ENCODE data around the gene EGFL6.
"Not testable (repeated sequence)": the region's sequence is repeated elsewhere in the genome, so short reads cannot be mapped to it uniquely, and the experiment has no call there.

The EGFL6 gene

DNA sequence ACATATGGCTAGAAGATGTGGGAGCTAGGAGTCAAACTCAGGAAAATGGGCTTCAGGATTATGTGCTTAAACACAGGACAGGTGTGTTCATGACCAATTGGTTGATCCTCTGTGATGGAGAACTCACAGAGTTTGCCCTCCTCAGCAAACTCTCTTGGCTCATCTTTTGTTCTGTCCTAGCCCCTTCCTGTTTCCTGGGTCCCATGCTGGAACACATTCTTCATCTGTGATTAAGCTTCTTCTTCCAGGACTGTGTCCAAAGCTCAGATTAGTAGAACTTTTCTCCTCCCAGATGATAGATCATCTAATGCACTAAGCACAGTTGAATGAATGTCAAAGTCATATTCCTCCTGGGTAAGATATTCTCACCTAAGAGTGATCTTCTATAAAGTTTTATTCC is 44.8 kb downstream of the EGFL6 start:
- Mint-ChIP-seq H3K9me3 (peaks cover 11% of the 10 kb centered on the region), H3K4me3 (no peak overlapping the region), H3K27me3 (ENCODE audit: low read depth, poor library complexity) (peaks cover 3% of the 10 kb centered on the region), H3K27ac (no peak overlapping the region), H3K36me3 (ENCODE audit: low read depth) (no peaks in the 10 kb centered on the region), H3K4me1 (no peaks in the 10 kb centered on the region)
- TF ChIP-seq, protein P1, sequence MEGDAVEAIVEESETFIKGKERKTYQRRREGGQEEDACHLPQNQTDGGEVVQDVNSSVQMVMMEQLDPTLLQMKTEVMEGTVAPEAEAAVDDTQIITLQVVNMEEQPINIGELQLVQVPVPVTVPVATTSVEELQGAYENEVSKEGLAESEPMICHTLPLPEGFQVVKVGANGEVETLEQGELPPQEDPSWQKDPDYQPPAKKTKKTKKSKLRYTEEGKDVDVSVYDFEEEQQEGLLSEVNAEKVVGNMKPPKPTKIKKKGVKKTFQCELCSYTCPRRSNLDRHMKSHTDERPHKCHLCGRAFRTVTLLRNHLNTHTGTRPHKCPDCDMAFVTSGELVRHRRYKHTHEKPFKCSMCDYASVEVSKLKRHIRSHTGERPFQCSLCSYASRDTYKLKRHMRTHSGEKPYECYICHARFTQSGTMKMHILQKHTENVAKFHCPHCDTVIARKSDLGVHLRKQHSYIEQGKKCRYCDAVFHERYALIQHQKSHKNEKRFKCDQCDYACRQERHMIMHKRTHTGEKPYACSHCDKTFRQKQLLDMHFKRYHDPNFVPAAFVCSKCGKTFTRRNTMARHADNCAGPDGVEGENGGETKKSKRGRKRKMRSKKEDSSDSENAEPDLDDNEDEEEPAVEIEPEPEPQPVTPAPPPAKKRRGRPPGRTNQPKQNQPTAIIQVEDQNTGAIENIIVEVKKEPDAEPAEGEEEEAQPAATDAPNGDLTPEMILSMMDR (IDR thresholded peaks at IDR 0.05), result no peak
- no peak for DNase-seq

GRCh38 chrX:13620207-13620606 is 50.8 kb downstream of the EGFL6 start:
- Mint-ChIP-seq H3K4me1 (no peaks in the 10 kb centered on the region), H3K9me3 (peaks cover 35% of the 10 kb centered on the region), H3K27ac (no peak overlapping the region), H3K36me3 (ENCODE audit: low read depth) (no peaks in the 10 kb centered on the region), H3K4me3 (no peak overlapping the region), H3K27me3 (ENCODE audit: low read depth, poor library complexity) (peaks cover 16% of the 10 kb centered on the region)
- DNase-seq, result no peak
- TF ChIP-seq, protein P1 (IDR thresholded peaks at IDR 0.05), result no peak

GRCh38 chrX:13622401-13622964 is 53.1 kb downstream of the EGFL6 start:
- H3K27ac Mint-ChIP-seq, result no peak overlapping the region
- H3K4me1 Mint-ChIP-seq, result no peaks in the 10 kb centered on the region
- H3K27me3 Mint-ChIP-seq (ENCODE audit: low read depth, poor library complexity), result peaks cover 16% of the 10 kb centered on the region
- H3K9me3 Mint-ChIP-seq, result peaks cover 40% of the 10 kb centered on the region
- H3K4me3 Mint-ChIP-seq, result no peak overlapping the region
- DNase-seq, result no peak
- TF ChIP-seq, protein P1 (IDR thresholded peaks at IDR 0.05), result no peak
- no peaks in the 10 kb centered on the region for H3K36me3 Mint-ChIP-seq (ENCODE audit: low read depth)

- TF ChIP-seq, protein P1 (IDR thresholded peaks at IDR 0.05), result no peak
Observed at GRCh38 chrX:13627306-13627705, 57.9 kb downstream of the EGFL6 start.

DNA sequence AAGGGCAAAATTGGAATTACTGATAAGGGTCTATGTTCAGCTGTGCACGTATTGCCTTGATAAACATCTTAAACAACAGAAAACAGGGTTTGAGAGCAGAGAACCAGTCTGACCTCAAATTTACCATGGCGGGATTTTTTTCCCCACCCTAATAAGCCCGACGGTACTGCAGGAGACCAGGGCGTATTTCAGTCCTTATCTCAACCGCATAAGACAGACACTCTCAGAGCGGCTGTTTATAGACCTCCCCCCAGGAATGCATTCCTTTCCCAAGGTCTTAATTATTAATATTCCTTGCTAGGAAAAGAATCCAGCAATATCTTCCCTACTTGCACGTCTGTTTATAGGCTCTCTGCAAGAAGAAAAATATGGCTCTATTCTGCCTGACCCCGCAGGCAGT is 67.8 kb downstream of the EGFL6 start:
- peaks cover 54% of the 10 kb centered on the region for H3K9me3 Mint-ChIP-seq
- not testable (repeated sequence) for H3K4me1 Mint-ChIP-seq, H3K27ac Mint-ChIP-seq

More at GRCh38 chrX:13627306-13627705, 57.9 kb downstream of the EGFL6 start:
- Mint-ChIP-seq H3K27ac (no peak overlapping the region), H3K36me3 (ENCODE audit: low read depth) (no peaks in the 10 kb centered on the region), H3K4me1 (no peaks in the 10 kb centered on the region), H3K4me3 (no peak overlapping the region), H3K9me3 (peaks cover 58% of the 10 kb centered on the region), H3K27me3 (ENCODE audit: low read depth, poor library complexity) (peaks cover 6% of the 10 kb centered on the region)
- no peak for DNase-seq

DNA sequence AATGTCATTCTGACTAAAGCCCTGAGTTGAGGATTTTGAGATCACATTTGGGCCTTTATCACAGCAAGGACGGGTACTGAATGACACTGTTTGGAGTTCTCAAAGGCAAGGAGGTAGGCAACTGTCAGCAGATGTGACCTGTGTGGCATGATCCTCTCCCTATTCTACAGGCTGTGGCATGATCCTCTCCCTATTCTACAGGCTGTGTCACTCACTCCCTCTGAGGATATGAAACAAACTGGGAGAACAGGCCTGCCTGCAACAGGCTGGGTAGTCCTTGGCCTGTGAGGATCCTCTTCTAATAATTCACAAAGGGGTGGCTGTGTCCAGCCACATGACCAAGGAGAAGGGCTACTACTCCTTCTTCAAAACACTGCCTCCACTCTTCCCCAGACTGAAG is 68.6 kb downstream of the EGFL6 start:
- no peak for DNase-seq
- Mint-ChIP-seq H3K36me3 (ENCODE audit: low read depth) (no peaks in the 10 kb centered on the region), H3K9me3 (peaks cover 46% of the 10 kb centered on the region), H3K27me3 (ENCODE audit: low read depth, poor library complexity) (no peaks in the 10 kb centered on the region), H3K27ac (no peak overlapping the region), H3K4me3 (no peak overlapping the region), H3K4me1 (no peaks in the 10 kb centered on the region)
- TF ChIP-seq, protein P1 (IDR thresholded peaks at IDR 0.05), result no peak

More for the DNA sequence above, 67.8 kb downstream of the EGFL6 start:
- H3K36me3 Mint-ChIP-seq (ENCODE audit: low read depth); H3K27me3 Mint-ChIP-seq (ENCODE audit: low read depth, poor library complexity); DNase-seq; H3K4me3 Mint-ChIP-seq: not testable (repeated sequence)
